HS-27A (cell line): ENCODE data around the gene KLHL29.

Experiments used
- DNase-seq: peaks from one replicate; pipeline ENCODE4 v3.0.0-alpha.2; 2012; ENCODE audit warnings: low read depth, missing footprints

KLHL29 gene

DNA sequence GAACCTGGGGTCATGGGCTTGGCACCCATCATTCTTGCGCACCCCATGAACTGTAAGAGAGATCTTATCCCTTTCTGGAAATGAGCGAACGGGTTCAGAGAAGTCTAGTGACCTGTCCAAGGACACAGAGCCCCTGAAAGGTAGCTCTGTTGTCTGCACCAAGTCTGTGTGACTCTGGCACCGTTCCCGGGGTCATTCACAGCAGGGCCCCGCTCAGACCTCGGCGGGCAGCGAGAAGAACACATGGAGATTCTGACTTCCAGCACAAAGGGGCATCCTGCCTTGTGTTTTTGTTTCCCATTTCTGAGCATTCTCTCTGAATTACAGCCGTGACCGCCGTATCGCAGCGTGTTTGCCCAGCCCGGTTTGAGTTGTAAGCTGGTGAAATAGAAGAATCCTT lies 231.7 kb downstream of the KLHL29 start:
- DNase-seq, result no peak

- DNase-seq, result no peak
Observed at GRCh38 chr2:23617167-23617810, 232.3 kb downstream of the KLHL29 start.

DNA sequence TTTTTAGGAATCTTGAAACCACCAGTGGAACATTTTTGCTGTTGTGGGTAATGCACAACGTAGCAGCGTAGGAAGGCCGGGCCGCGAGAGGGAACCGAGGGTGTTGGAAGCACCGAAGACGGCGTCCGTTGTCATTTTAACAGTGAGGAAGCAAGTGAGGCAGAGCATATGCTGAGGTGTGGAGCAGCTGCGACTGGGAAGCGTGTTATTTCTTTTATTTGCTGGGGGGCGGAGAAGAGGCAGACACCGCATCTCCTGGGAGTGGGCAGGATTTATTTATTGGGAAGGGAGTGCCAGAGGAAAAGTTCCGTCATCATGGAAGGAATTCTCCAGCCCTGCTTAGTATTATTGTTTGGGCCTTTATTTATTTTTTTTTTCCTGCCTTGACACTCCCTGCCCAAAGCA lies 232.8 kb downstream of the KLHL29 start:
- no peak for DNase-seq

DNA sequence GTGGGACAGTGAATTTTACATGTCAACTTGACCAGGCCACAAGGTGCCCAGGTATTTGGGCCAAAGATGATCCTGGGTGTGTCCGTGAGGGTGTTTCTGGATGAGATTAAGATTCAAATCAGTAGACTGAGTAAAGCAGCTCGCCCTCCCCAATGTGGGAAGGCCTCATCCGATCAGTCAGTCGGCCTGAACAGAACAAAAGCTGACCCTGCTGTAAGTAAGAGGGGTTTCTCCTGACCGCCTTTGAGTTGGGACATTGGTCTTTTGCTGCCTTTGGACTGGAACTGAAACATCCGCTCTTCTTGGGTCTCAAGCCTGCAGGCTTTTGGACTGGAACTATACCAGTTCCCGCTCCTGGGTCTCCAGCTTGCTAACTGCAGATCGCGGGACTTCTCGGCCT lies 233.3 kb downstream of the KLHL29 start:
- no peak for DNase-seq

- DNase-seq, result no peak
Observed at GRCh38 chr2:23618794-23619530, 234.0 kb downstream of the KLHL29 start.

- DNase-seq, result no peak
Observed at GRCh38 chr2:23619941-23620340, 235.0 kb downstream of the KLHL29 start.

GRCh38 chr2:23620841-23621341 lies 235.9 kb downstream of the KLHL29 start:
- DNase-seq, result no peak

DNA sequence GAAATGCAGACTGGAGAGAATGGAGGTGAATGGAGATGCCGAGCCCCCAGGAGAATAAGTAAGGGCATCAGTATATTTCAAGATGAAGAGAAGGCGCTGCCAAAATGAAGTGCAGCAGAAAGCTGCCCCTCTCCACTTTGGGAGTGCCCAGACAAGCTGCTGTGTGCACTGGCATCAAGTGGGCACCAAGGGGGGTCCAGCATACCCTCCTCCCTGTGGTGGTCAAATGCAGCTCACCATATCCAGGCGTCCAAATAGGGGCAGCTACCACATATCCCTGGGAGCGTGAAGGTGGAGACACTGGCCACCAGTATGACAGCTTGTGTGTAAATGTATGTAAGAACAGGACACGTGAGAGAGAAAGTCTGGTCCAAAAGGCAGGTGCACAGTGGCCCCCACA lies 236.6 kb downstream of the KLHL29 start:
- DNase-seq, result no peak

DNA sequence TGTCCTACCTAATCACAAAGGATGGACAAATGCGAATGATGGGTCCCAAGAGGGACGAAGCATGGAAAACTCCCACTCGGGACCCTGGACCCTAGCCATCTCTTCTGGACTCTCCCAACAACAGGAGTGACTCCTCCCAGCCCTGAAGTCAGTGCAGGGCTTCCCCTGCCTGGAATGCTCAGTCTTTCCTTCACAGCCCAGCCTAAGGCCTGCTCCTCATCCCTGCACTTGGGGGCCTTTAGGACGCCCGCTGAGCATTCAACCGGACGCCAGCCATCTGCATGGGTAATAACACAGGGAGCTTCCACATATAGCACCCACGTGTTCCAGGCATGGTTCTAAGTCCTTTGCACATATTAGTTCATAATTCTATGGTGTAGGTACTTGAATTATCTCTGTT lies 237.5 kb downstream of the KLHL29 start:
- DNase-seq, result no peak

DNA sequence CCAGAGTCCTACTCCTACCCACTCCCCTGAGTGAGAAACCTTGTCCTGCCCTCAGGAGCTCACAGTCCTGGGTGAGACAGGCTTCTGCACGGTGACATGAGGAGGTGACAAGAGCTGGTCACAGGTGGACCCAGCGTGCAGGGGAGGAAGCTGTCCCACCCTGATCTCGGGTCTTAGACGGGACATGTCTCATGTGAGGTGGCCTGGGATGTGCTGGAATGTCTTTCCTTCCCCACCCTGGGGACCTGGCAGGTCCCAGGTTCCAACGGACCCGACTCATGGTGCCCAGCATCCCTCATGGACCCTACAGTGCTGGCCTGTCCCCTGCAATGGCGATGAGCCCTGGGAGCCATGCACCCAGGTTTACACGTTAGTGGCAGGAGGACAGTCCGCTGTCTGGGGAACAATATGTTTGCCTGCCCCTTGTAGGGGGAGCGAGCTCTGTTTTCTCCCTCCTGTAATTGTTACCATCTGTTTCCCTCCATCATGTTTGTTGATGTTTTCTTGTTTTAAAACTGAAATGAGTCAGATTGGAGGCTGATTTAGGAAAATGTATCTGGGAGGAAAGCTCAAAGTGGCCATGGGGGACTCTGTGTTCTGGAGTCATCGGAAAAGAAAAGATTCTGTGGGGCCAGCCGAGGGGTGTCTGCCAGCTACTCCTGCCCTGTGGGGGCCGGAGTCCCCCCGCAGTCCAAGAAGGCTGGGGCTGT lies 238.1 kb downstream of the KLHL29 start:
- no peak for DNase-seq

DNA sequence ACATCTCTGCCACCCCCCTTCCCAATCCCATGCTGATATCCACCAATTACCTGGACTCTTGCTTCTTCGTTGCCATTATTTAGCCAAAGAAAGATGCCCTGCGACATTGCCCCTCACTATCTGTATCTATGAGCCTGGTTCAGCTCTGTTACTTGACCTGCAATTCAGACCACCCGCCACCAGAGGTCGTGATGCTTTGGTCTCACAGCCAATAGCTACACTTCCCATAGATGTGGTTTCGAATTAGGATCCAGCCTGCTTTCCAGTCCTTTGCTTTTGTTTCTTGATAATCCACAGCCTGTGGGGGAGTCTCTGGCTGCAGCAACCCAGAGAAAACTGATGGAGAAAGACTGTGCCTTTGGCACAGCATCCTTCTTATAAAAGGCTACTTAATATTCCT lies 239.4 kb downstream of the KLHL29 start:
- DNase-seq, result no peak

GRCh38 chr2:23624915-23625314 lies 239.9 kb downstream of the KLHL29 start:
- no peak for DNase-seq

DNA sequence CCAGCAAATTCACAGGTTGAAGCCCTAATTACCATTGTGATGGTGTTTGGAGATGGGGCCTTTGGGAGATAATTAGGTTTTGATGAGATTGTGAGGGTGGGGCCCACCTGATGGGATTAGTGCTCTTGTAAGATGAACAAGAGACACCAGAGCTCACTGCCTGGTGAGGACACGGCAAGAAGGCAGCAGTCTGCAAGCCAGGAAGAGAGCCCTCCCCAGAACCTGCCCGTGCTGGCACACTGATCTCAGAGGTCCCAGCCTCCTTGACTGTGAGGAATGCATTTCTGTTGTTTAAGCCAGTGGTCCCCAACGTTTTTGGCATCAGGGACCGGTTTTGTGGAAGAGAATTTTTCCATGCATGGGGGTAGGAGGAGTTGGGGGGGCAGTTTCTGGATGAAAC lies 240.7 kb downstream of the KLHL29 start:
- DNase-seq, result no peak

- no peak for DNase-seq
Observed at GRCh38 chr2:23626701-23627230, 241.8 kb downstream of the KLHL29 start.

DNA sequence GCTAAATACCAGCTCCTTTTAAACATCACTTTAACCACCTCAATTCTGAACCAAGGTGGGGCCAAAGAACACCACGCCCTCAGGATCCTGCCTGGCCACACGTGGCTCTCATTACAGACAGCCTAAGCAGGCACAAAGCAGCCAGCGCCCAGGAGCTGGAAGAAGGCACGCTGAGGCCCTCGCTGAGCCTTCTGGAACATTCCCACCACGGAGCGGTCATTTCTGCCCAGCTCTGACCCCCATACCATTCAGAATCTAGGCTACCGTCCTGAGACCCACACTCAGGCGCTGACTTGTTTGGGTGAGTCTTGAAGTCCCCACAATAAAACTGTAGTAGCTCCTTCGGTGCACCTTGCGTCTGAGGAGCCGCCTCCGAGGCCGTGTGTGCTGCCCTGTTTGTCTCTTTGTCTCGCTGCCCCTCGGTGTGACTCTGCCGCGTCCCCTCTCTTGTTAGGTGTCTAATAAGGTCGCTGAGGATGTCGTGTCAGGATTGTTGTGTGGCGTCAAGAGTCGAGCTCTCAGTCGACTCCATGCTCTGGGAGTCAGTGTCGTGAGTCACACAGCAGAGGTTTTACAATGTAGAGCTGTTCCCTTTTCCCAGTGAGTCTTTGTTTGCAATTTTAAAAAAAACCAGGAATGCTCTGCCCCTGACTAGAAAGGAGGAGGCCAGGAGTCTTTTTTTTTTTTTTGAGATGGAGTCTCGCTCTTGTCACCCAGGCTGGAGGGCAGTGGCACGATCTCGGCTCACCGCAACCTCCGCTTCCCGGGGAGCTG lies 242.4 kb downstream of the KLHL29 start:
- DNase-seq, result no peak

- DNase-seq, result no peak
Observed at GRCh38 chr2:23628926-23629771, 244.2 kb downstream of the KLHL29 start.

DNA sequence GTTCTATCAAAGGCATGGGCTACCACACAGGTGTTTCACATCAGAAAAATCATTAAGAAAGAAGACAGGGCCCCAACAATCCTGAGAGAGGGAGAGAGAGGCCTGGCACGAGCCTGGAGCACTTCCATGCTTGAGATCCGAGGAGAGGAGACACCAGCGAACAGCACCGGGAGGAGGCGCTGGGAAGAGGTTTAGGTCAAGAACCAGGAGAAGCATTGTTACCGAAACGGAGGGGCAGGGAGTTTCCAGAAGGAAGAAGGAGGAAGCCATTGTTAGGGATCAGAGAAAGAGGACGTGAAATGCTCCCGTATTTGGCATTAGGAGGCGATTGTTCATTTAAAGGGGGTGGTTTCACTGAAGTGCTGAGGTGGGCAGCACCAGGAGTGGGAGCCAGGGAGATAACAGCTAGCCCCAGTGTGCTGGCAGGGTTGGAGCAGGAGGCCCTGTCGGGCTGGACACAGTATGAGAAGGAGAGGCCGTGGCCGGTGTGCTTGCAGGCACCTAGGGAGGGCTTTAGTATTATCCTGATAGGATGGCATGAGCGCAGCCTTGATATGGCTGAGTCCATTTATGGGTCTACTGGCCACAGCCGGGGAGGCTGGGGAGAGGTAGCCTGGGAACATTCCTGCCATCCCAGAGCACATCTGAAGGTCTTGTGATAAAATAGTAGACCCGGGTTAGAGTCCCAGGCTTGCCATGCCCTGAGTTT lies 244.9 kb downstream of the KLHL29 start:
- no peak for DNase-seq

- no peak for DNase-seq
Observed at GRCh38 chr2:23630961-23631360, 246.0 kb downstream of the KLHL29 start.

GRCh38 chr2:23631389-23631788 lies 246.4 kb downstream of the KLHL29 start:
- no peak for DNase-seq

DNA sequence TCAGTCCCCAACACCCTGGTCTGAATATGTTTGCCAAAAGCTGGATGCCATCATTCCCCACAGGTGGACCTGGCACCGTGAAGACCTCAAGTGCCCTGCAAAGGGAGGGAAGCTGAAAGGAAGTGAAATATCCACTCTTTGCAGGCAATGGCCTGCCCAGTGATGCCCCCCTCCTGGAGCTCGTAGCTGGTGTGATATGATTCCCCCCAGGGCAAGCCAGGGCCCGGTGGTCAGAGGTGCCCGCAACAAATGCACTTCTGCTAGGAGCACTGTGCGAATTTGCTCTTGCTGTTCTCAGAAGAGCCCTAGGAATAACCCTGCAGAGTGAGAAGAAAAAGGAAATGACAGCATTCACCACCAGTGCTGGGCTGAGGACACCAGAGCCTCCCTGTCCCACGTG lies 247.4 kb downstream of the KLHL29 start:
- DNase-seq, result no peak
